Thoracic aorta (tissue), 2 donors: ENCODE data around the gene IL17D. TPM values are rescaled to one million over a fixed set of nuclear protein-coding genes. Genes with fewer than 3 reads are reported as not detected.
"Not testable (repeated sequence)": the region's sequence is repeated elsewhere in the genome, so short reads cannot be mapped to it uniquely, and the experiment has no call there.

Source experiments
- ATAC-seq: fragments of 150-250 bp; one replicate; pipeline ENCODE4 v1.8.0; 2017; ENCODE audit warnings: low read depth; ENCODE audit not compliant: insufficient number of reproducible peaks, low FRiP score
- DNase-seq: peaks from one replicate; pipeline ENCODE4 v3.0.0-alpha.2; 2020; ENCODE audit warnings: low spot score
- H3K27ac ChIP-seq, 2 donors: fragments of 200-600 bp; sonication (generic); 1 replicate in 1 of 2; 2 replicates in 1 of 2; pipeline ENCODE4 v1.5.1; 2016; ENCODE audit warnings: mild to moderate bottlenecking in 2 of 2, moderate library complexity in 2 of 2
- H3K27me3 ChIP-seq: fragments of 200-600 bp; sonication (generic); replicated peaks from 2 replicates; pipeline ENCODE4 v1.6.0; 2016; ENCODE audit warnings: mild to moderate bottlenecking; ENCODE audit not compliant: insufficient read depth
- H3K36me3 ChIP-seq: fragments of 200-600 bp; sonication (generic); one replicate; pipeline ENCODE4 v1.5.1; 2016
- H3K4me1 ChIP-seq, 2 donors: fragments of 200-600 bp; sonication (generic); 1 replicate in 1 of 2; 2 replicates in 1 of 2; pipeline versions ENCODE4 v1.5.1 to v1.6.0; 2016; ENCODE audit warnings: low read depth in 2 of 2, mild to moderate bottlenecking in 1 of 2; ENCODE audit not compliant: control insufficient read depth in 1 of 2
- H3K4me3 ChIP-seq: fragments of 200-600 bp; sonication (generic); 2 replicates; pipeline ENCODE4 v1.5.1; 2016; ENCODE audit warnings: mild to moderate bottlenecking
- H3K9me3 ChIP-seq: fragments of 200-600 bp; sonication (generic); 2 replicates; pipeline ENCODE4 v1.5.1; 2016
- total RNA-seq, 2 donors: library from RNA; depleted of rRNA; stranded (reverse); fragments of >200 nt; gene quantifications; one replicate each; pipeline versions ENCODE4 v1.1.0 to v1.2.3, GENCODE V29; 2016
- TF ChIP-seq, protein P1 (sequence below): fragments of 200-600 bp; sonication (generic); IDR thresholded peaks from one replicate; pipeline ENCODE4 v1.5.1; 2019; ENCODE audit warnings: antibody characterized with exemption

The IL17D gene
- total RNA-seq, 2 donors from 2014 or later = 6.6 to 10.3 TPM

DNA sequence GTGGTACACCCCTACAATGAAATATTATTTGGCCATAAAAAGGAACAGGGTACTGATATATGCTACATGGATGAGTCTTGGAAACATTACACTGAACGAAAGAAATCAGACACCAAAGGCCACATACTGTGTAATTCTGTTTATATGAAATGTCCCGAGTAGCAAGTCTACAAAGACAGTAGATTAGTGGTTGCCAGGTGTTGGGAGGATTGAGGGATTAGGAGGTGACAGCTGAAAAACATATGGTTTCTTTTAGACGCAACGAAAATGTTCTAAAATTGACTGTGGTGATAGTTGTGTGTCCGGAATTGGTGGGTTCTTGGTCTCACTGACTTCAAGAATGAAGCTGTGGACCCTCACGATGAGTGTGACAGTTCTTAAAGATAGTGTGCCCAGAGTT is 35.1 kb downstream of the IL17D start:
- ATAC-seq (no peak), DNase-seq (no peak)
- TF ChIP-seq, protein P1, sequence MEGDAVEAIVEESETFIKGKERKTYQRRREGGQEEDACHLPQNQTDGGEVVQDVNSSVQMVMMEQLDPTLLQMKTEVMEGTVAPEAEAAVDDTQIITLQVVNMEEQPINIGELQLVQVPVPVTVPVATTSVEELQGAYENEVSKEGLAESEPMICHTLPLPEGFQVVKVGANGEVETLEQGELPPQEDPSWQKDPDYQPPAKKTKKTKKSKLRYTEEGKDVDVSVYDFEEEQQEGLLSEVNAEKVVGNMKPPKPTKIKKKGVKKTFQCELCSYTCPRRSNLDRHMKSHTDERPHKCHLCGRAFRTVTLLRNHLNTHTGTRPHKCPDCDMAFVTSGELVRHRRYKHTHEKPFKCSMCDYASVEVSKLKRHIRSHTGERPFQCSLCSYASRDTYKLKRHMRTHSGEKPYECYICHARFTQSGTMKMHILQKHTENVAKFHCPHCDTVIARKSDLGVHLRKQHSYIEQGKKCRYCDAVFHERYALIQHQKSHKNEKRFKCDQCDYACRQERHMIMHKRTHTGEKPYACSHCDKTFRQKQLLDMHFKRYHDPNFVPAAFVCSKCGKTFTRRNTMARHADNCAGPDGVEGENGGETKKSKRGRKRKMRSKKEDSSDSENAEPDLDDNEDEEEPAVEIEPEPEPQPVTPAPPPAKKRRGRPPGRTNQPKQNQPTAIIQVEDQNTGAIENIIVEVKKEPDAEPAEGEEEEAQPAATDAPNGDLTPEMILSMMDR = no peak
- Histone ChIP-seq H3K27ac (no peak overlapping the region), H3K27me3 (no peaks in the 10 kb centered on the region), H3K4me1 (no peaks in the 10 kb centered on the region), H3K9me3 (no peaks in the 10 kb centered on the region), H3K36me3 (no peaks in the 10 kb centered on the region), H3K4me3 (no peak overlapping the region)

- TF ChIP-seq, protein P1 = no peak
- Histone ChIP-seq H3K4me3 (no peak overlapping the region), H3K36me3 (no peaks in the 10 kb centered on the region), H3K4me1 (no peaks in the 10 kb centered on the region), H3K27ac (no peak overlapping the region), H3K27me3 (no peaks in the 10 kb centered on the region), H3K9me3 (peaks cover 3% of the 10 kb centered on the region)
- DNase-seq = no peak
- no peak for ATAC-seq
Measured at GRCh38 chr13:20740021-20740420, 36.5 kb downstream of the IL17D start.

GRCh38 chr13:20743830-20744404 is 40.4 kb downstream of the IL17D start:
- not testable (repeated sequence) for H3K27me3 ChIP-seq, DNase-seq, H3K9me3 ChIP-seq, H3K4me3 ChIP-seq, H3K36me3 ChIP-seq, ATAC-seq, H3K4me1 ChIP-seq, H3K27ac ChIP-seq

GRCh38 chr13:20749377-20749776 is 45.9 kb downstream of the IL17D start:
- H3K4me1 ChIP-seq = no peaks in the 10 kb centered on the region
- no peaks in the 10 kb centered on the region for H3K36me3 ChIP-seq
- H3K27me3 ChIP-seq = no peaks in the 10 kb centered on the region
- TF ChIP-seq, protein P1 = no peak
- peaks cover 20% of the 10 kb centered on the region for H3K9me3 ChIP-seq
- DNase-seq = no peak
- H3K4me3 ChIP-seq = no peak overlapping the region
- ATAC-seq = no peak
- no peak overlapping the region for H3K27ac ChIP-seq

GRCh38 chr13:20754009-20754408 is 50.5 kb downstream of the IL17D start:
- no peaks in the 10 kb centered on the region for H3K36me3 ChIP-seq
- no peak for DNase-seq
- H3K9me3 ChIP-seq = peaks cover 21% of the 10 kb centered on the region
- H3K4me1 ChIP-seq = no peaks in the 10 kb centered on the region
- ATAC-seq = no peak
- no peaks in the 10 kb centered on the region for H3K27me3 ChIP-seq
- no peak overlapping the region for H3K27ac ChIP-seq
- H3K4me3 ChIP-seq = no peak overlapping the region
- TF ChIP-seq, protein P1 = no peak

- H3K27me3 ChIP-seq = no peaks in the 10 kb centered on the region
- ATAC-seq = no peak
- H3K9me3 ChIP-seq = no peaks in the 10 kb centered on the region
- H3K4me1 ChIP-seq = no peaks in the 10 kb centered on the region
- no peaks in the 10 kb centered on the region for H3K36me3 ChIP-seq
- no peak overlapping the region for H3K4me3 ChIP-seq
- no peak for DNase-seq
- no peak overlapping the region for H3K27ac ChIP-seq
- TF ChIP-seq, protein P1 = no peak
Measured at GRCh38 chr13:20760872-20761271, 57.4 kb downstream of the IL17D start.
